Right lobe of liver (tissue), 6 donors: ENCODE data around the gene ARFIP2. TPM values are rescaled to one million over a fixed set of nuclear protein-coding genes. Genes with fewer than 3 reads are reported as not detected.
A peak's percentile ranks its signal among the peaks of the same experiment; 100 is the strongest.

Experiments used
- ATAC-seq, 4 donors: fragments of 200-7000 bp; cut with Tn5 transposase; one replicate each; pipeline ENCODE4 v1.9.1; 2020; ENCODE audit warnings: mild to moderate bottlenecking in 4 of 4, moderate library complexity in 4 of 4
- DNase-seq, 3 donors: peaks; one replicate each; pipeline ENCODE4 v3.0.0-alpha.2; 2020
- H3K27ac ChIP-seq, 3 donors: fragments of 200-600 bp; one replicate each; pipeline ENCODE4 v1.8.0; 2022
- H3K27me3 ChIP-seq, 2 donors: fragments of 200-600 bp; one replicate each; pipeline ENCODE4 v1.8.0; 2022
- H3K36me3 ChIP-seq, 4 donors: fragments of 200-600 bp; sonication (generic) in 1 of 4; one replicate each; pipeline versions ENCODE4 v1.5.1 to v1.8.0; 2017 to 2022; ENCODE audit warnings: control low read depth in 1 of 4
- H3K4me1 ChIP-seq, 4 donors: fragments of 200-600 bp; sonication (generic) in 1 of 4; one replicate each; pipeline versions ENCODE4 v1.5.1 to v1.8.0; 2017 to 2022; ENCODE audit warnings: control low read depth in 1 of 4
- H3K4me3 ChIP-seq, 3 donors: fragments of 200-600 bp; one replicate each; pipeline ENCODE4 v1.8.0; 2022
- H3K9me3 ChIP-seq, 4 donors: fragments of 200-600 bp; sonication (generic) in 1 of 4; one replicate each; pipeline versions ENCODE4 v1.5.1 to v1.8.0; 2017 to 2022; ENCODE audit warnings: control low read depth in 1 of 4
- CTCF ChIP-seq, 4 donors: fragments of 200-600 bp in 3 of 4; fragments of 450-650 bp in 1 of 4; IDR thresholded peaks; one replicate each; pipeline versions ENCODE4 v1.5.1 to v1.8.0; 2016 to 2022; ENCODE audit warnings: antibody characterized with exemption in 4 of 4, mild to moderate bottlenecking in 2 of 4
- POLR2A ChIP-seq: fragments of 450-650 bp; IDR thresholded peaks from one replicate; pipeline ENCODE4 v1.6.1; 2017; ENCODE audit warnings: antibody characterized with exemption, mild to moderate bottlenecking
- WGBS: methylation state at CpG from one replicate; pipeline ENCODE4 v1.1.6; 2018; ENCODE audit warnings: low coverage, low lambda C conversion rate; ENCODE audit not compliant: insufficient coverage; ENCODE audit errors: missing lambda C conversion rate; 5-methylcytosine and 5-hydroxymethylcytosine counted together
- intact Hi-C, 2 donors: fragments of 100-400 bp; cut with DNase I; formaldehyde crosslinking; loops; one replicate each; pipeline versions ENCODE4 v1.11.2 to v1.14.1; 2022
- long read RNA-seq: library from polyadenylated mRNA; unstranded; transcript quantifications from one replicate; pipeline ENCODE4 v2.0.0, GENCODE V29; 2019
- total RNA-seq, 6 experiments: library from RNA; depleted of rRNA in 2 of 6; stranded (reverse); fragments of >200 nt in 2 of 6; fragmentation: NEBNext Ultra II Directional in 3 of 6; extraction: Animal tissue kit (Norgen Biotek cat#: 25700) in 3 of 6; gene quantifications; one replicate each; pipeline versions ENCODE4 v1.1.0 to v1.2.4, GENCODE V29; 2016 to 2023
- donor health status: DM: no; HTN: yes; CAD: no.
- donor health status: DM: no; HTN: no; CAD: no.
- donor health status: DM: no; HTN: no; CAD: no.
- donor health status: DM: no; HTN: yes; CAD: no.
- donor health status: DM: no; HTN: yes; CAD: no.

Gene ARFIP2, protein sequence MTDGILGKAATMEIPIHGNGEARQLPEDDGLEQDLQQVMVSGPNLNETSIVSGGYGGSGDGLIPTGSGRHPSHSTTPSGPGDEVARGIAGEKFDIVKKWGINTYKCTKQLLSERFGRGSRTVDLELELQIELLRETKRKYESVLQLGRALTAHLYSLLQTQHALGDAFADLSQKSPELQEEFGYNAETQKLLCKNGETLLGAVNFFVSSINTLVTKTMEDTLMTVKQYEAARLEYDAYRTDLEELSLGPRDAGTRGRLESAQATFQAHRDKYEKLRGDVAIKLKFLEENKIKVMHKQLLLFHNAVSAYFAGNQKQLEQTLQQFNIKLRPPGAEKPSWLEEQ
- 10 to 100 TPM; 14.6 to 33.3 (median 23.1) TPM for total RNA-seq
- long read RNA-seq, partial matches to known transcripts: 1 of 7 reads
- long read RNA-seq, other reads (novel, unspliced or antisense): 1 of 7 reads

DNA sequence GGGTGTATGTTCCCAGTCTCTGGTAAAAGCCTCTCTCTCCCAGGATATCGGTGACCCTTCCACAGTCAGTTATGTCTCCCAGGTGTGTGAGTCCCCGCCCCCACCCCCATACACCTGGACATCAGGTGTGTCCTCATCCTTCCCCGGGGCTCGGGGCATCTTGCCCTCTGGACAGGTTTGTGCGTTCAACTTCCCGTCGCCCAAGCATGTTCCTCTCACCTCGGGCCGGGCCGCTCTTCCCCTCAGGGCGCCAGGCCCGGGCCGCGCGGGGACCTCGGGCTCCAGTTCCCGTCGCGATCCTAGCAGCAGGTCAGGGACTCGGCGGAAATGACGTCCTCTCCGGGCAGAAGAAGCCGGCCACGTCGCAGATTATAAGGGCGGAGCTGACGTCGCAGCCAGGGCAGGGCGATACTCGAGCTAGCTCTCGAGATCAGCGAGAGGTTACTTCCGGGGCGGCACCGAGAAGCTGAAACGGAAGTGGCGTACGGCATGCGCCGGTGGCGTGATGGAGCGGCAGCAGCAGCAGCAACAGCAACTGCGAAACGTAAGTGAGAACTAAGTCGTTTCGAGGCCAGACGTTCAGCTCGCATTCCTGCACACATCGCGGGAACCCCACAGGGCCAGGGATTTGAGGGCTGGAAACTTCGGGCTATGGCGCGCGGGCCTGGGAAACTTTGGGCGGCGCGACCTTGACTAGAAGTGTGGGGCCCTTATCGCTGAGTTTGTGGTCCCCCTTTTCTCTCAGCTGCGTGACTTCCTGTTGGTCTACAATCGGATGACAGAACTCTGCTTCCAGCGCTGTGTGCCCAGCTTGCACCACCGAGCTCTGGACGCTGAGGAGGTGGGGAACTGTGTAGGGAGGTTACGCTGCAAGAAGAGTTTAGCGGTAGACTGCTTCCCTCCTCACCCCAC is at the start of gene ARFIP2, which contains the start of gene TIMM10B:
Gene ARFIP2, minus strand, starts transcription at position 320 of the 912 bp plus-strand sequence. CDS start 910 bp downstream, outside the sequence.
Gene TIMM10B, plus strand, starts transcription at position 490 of the 912 bp plus-strand sequence. Its CDS starts 16 bp downstream, at position 506.
- DNase-seq: peak; percentile 99 to 100 (median 100)
- Histone ChIP-seq H3K4me1 (peaks cover 0 to 21% (median 3%) of the 10 kb centered on the region in 4 donors), H3K27ac (peak within 1 kb of the TSS; percentile 81 to 90 (median 87)), H3K9me3 (no peaks in the 10 kb centered on the region), H3K36me3 (peaks cover 0 to 59% (median 9%) of the 10 kb centered on the region in 4 donors), H3K4me3 (peak within 1 kb of the TSS; percentile 59 to 82 (median 73)), H3K27me3 (no peaks in the 10 kb centered on the region)
- no peak for TF ChIP-seq CTCF (IDR thresholded peaks at IDR 0.05)
- TF ChIP-seq POLR2A: peak; percentile 85
- intact Hi-C loops: no loop called here
- WGBS: 0% methylated on average over 29 of the region's 66 CpGs
- ATAC-seq: peak; percentile 98 to 99 (median 98)

GRCh38 chr11:6530848-6531247 is 49.7 kb upstream of the ARFIP2 start:
- Histone ChIP-seq H3K9me3 (no peaks in the 10 kb centered on the region), H3K4me1 (no peaks in the 10 kb centered on the region), H3K27ac (no peak overlapping the region), H3K36me3 (peaks cover 0 to 5% (median 0%) of the 10 kb centered on the region in 4 donors), H3K27me3 (no peaks in the 10 kb centered on the region), H3K4me3 (no peak overlapping the region)
- TF ChIP-seq CTCF (IDR thresholded peaks at IDR 0.05) (no peak), POLR2A (no peak)
- 94% methylated on average over 2 of the region's 2 CpGs for WGBS
- ATAC-seq: no peak
- DNase-seq: no peak
- intact Hi-C loops: loop anchor here (10.0 kb wide), 1 partner anchor 154 kb away; the partner anchor contains the start of gene MRPL17 (in 2 of the 2)

GRCh38 chr11:6529266-6529665 is 48.1 kb upstream of the ARFIP2 start:
- Histone ChIP-seq H3K4me3 (no peak overlapping the region), H3K27ac (no peak overlapping the region), H3K27me3 (no peaks in the 10 kb centered on the region), H3K4me1 (no peaks in the 10 kb centered on the region), H3K9me3 (no peaks in the 10 kb centered on the region), H3K36me3 (peaks cover 0 to 5% (median 0%) of the 10 kb centered on the region in 4 donors)
- DNase-seq (no peak), ATAC-seq (no peak)
- TF ChIP-seq CTCF (IDR thresholded peaks at IDR 0.05): no peak
- no peak for TF ChIP-seq POLR2A
- WGBS: 74% methylated on average over 2 of the region's 2 CpGs
- intact Hi-C loops: no loop called here

DNA sequence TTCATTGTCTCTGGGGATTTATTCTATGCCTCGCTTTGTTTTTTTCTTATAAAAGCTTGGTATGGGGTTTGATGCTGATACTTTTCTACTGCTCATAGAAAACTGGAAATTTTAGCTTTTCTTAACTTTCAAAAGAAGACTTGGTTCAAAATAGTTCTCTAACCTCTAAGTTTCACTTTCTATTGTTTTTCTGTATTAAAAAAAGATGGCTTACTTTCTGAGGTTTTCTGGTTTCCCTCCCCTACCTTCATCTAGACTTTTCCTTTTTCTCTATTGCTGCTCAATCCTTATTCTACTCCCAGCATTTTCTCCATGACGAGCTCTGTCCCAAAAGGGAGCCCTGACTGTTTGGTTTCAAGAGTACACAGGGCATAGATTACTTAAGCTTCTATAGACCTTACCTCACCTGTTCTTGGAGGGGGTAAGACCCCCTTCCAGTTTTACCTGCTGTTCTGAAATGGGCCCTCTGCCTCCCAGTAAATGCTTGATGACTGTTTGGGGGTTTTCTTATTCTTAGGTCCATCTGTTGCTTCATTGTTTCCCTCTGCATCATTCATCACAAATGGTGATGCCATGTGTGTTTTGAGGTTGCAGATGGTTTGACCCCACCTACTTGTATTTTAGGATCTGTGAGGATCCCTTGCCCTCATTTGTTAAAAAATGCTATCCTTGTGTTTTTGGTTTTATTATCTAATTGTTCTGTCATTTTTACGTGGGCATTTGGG is 45.4 kb upstream of the ARFIP2 start:
- Histone ChIP-seq H3K36me3 (peaks cover 0 to 5% (median 0%) of the 10 kb centered on the region in 4 donors), H3K27ac (no peak overlapping the region), H3K4me3 (no peak overlapping the region), H3K4me1 (no peaks in the 10 kb centered on the region), H3K9me3 (no peaks in the 10 kb centered on the region), H3K27me3 (no peaks in the 10 kb centered on the region)
- TF ChIP-seq CTCF (IDR thresholded peaks at IDR 0.05) (no peak), POLR2A (no peak)
- intact Hi-C loops: no loop called here
- 83% methylated on average over 2 of the region's 3 CpGs for WGBS
- ATAC-seq: no peak
- no peak for DNase-seq
